GM18526 (cell line): ENCODE results near the gene ZMYM4.

ENCODE experiments used
- POLR2A ChIP-seq: IDR thresholded peaks from 3 replicates; pipeline ENCODE4 v1.6.1; 2011; ENCODE audit not compliant: insufficient read length; ENCODE audit errors: extremely low read depth

The ZMYM4 gene

DNA sequence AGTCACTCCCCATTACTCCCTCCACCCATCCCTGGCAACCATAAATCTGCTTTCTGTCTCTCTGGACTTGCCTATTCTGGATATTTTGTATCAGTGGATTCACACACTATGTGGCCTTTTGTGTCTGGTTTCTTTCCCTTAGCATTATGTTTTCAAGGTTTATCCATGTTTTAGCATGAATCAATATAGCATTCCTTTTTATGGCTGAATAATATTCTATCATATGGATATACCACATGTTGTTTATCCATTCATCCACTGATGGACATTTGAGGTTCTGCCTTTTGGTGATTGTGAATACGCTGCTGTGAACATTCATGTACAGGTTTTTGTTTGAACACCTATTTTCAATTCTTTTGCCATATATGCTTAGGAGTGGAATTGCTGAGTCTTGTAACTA is 140.4 kb downstream of the ZMYM4 start:
- no peak for TF ChIP-seq POLR2A

- TF ChIP-seq POLR2A = no peak
Measured at GRCh38 chr1:35426097-35426586, 157.6 kb downstream of the ZMYM4 start.

DNA sequence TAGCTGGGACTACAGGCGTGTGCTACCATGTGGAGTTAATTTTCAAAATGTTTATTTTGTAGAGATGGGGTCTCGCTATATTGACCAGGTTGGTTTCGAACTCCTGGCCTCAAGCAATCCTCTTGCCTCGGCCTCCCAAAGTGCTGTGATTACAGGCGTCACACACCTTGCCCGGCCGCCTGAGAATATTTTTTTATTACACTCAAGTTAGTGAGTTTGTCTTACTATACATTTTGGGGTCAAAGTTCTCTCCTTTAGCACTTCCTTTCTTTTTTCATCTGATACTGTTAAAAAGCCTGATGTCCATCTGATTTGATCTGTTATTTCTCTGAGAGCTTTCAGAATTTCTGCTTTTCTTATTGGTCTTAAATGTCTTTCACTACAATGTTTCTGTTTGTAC is 159.9 kb downstream of the ZMYM4 start:
- no peak for TF ChIP-seq POLR2A

- TF ChIP-seq POLR2A = no peak
Measured at GRCh38 chr1:35430762-35431161, 162.3 kb downstream of the ZMYM4 start.

DNA sequence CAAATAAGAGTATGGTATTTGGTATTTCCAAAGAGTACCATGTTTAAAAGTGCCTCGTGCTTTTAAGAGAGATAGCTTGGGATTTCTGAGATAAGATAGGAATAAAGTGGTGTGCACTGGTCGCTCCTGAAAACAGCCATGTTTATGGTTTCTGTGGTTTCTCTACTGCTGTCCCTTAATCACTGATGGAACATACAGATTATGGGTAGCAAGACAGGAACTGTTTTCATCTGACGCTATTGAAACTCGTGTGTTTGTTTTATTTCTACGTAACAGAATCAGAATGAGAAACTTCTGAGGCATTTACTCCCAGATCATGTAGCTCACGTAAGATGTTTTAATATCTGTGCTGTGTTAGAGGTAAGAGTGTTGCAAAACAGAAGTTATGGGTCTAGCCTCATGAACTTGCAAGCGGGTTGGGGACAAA is 162.7 kb downstream of the ZMYM4 start:
- TF ChIP-seq POLR2A = no peak

GRCh38 chr1:35432231-35432630 is 163.7 kb downstream of the ZMYM4 start:
- no peak for TF ChIP-seq POLR2A

- TF ChIP-seq POLR2A = no peak
Measured at GRCh38 chr1:35433714-35434113, 165.2 kb downstream of the ZMYM4 start.

DNA sequence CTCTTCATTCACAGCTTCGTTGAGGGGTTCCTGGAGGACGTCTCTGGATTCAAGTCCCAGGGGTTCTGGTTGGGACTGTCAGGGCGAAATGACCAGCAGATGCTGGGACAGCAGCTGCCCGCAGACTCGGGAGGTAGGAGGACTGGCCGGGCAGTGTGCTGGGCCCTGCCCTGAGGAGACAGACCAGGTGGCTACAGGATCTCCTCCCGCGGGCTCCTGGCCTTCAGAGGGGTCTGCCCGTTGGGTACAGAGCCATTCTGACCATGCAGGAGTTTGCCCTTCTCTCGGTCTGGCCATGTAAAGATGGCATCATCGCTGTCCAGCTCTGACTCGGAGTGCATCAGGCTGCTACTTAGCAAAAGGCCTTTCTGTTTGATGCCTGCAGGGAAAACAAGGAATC is 166.2 kb downstream of the ZMYM4 start:
- TF ChIP-seq POLR2A = no peak

- no peak for TF ChIP-seq POLR2A
Measured at GRCh38 chr1:35436078-35436477, 167.6 kb downstream of the ZMYM4 start.

DNA sequence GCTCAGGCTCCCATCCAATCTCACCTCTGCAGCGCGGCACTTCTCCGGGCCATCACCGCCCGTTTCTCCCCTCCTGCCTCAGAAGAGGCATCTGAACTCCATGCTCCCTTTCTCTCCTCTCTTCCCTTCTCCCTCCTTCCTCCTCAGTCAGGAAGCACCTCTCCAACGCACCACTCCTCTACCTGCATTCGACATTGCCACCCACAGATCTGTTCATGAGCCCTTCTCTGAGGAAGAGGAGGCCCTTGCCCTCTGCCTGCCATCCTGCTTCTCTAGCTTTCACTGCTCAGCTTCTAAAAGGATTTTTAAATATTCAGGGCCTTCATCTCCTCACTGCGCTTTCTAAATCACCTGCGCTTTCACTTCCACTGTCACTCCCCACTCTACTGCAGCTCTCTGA is 168.7 kb downstream of the ZMYM4 start:
- TF ChIP-seq POLR2A = no peak

GRCh38 chr1:35439626-35440025 is 171.1 kb downstream of the ZMYM4 start:
- no peak for TF ChIP-seq POLR2A

DNA sequence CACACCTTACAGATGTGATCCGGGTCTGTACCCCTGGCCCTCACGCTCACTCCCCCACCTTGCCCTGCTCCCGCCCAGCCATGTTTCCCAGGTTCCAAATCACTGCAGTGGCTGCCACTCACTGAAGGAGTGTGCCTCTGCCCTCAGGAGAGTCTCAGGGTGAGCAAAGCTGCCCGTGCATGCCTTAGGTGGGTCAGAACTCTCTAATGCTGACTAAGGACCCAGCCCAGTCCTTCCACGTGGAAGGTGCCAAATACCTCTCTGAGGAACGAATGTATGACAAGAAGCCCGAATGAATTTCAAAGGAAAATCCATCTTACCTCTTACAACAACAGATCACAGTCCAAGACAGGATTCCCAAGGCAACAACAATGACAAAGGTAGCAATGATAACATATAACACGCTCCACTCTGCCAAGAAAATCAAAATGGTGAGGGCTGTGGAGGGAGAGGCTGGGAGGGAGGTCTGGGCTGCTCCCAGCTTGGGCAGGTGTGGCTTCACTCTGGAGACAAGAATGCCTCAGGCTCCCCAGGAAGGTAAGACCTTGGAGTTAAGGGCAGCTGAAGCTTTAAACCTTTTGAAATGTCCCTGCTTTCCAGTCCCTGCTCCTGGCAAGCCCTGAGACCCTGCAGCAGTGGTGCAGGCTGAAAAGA is 173.5 kb downstream of the ZMYM4 start:
- TF ChIP-seq POLR2A = no peak

DNA sequence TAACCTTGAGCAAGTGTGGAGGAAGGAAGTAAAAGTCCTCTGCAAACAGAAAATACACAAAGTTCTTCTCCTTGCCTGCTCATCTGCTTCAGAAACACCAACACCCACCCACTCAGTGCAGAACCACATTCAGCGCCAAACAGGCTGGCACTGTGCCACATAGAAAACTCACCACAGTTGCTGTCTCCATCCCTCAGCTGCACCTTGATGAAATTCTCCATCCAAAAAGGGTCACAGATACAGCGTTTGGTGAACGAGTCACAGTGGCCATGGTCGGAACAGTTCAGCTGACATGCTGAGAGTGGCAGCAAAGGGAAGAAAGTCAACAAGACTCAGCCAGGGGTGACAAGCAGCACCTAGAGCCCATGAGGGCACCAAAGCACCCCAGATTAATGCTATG is 174.2 kb downstream of the ZMYM4 start:
- TF ChIP-seq POLR2A = no peak

DNA sequence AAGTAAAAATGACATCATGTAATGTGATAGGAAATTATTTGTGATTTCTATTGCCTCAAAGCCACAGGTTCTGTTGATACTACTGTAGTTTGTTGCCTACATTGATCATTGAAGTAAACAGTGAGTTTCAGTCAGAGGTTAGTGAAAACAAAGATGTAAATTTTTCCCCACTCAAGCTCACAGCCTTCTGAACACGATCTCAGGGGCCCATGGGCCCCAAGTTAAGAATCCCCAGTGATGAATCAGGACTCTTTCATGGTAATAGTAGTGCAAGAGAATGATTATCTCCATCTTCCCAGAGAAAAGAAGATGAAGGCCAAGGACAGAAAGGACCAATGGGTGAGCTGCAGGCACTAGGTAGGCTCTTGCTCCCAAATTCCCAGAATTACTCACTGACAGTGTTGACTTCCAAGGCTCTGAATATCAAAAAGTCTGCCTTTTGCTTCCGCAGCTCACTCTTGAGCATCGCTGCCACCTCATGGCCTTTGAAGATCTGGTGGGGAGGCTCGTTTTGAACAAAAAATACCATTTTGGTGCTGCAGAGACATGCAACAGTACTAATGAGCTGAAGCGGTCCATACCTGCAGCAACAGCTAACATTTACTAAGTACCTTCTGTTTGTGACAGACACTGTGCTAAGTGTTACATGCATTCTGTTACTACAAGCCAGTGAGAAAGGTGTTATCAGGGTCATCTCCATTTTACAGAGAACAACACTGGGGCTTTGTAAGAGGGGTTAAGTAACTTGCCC is 175.4 kb downstream of the ZMYM4 start:
- no peak for TF ChIP-seq POLR2A

GRCh38 chr1:35444519-35444774 is 175.9 kb downstream of the ZMYM4 start:
- no peak for TF ChIP-seq POLR2A

DNA sequence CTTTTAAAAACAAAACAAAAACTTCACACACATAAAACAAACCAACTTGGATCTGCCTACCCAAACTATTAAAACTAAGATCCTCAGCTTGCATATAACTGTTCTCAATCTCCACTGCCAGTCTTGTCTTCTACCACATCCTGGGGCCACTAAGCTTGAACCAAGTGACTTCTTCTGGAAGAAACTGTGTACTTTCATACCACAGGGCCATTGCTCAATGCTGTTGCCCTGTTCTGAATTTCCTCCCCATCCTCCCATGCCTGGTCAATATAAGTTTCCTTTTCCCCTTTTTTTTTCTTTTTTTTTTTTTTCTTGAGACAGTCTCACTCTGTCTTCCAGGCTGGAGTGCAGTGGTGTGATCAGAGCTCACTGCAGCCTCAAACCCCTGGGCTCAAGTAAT is 178.8 kb downstream of the ZMYM4 start:
- TF ChIP-seq POLR2A = no peak

DNA sequence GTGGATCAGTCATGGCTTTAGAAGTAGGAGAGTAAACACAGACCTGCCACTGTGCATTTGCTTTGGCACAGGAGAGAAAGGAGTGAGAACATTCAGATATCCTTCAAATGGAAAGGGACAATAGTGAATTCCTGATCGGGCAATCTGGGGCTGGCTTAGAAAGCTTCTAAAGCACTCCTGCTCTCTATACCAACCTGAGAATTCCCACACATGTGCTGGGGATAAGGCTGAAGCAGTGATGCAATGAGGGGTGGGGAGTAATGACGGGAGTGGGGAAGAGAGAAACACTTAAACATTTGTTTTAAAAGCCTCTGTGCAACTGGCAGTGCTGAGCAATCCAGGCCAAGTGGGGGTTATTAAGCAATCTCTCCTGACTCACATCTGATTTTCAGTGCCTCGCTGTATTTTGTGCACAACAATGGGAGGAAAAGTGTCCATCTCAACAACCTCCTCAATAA is 179.9 kb downstream of the ZMYM4 start:
- no peak for TF ChIP-seq POLR2A
